Stimulated activated CD4-positive, alpha-beta T cell treated with anti-CD3 and anti-CD28 coated beads, TNF-alpha, amount 100 ng/mL, for 48 hours (primary cell): Measurements from ENCODE around the gene KRTAP3-2.

Experiments used
- DNase-seq, 3 donors: peaks; one replicate each; pipeline ENCODE4 v3.0.0-alpha.2; 2020; ENCODE audit warnings: low read depth in 3 of 3

Gene KRTAP3-2

DNA sequence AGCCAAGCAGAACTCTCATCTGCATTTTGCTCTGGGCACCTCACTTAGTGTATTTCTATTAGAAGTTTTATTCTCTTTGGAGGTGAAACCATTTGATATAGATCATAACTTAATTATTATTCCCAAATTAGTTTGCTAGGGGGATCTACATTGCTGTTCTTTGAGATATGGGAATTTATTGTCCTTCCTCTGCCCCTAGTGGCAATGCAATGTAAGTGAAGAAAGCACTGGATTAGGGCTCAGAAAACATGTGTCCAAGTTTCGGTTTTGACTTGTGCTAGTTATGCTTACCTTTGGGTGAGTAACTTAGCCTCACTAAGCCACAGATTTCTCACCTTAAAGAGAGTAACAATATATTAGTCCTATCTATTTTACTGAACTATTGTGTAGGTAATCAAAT is 35.9 kb downstream of the KRTAP3-2 start:
- DNase-seq, result no peak

DNA sequence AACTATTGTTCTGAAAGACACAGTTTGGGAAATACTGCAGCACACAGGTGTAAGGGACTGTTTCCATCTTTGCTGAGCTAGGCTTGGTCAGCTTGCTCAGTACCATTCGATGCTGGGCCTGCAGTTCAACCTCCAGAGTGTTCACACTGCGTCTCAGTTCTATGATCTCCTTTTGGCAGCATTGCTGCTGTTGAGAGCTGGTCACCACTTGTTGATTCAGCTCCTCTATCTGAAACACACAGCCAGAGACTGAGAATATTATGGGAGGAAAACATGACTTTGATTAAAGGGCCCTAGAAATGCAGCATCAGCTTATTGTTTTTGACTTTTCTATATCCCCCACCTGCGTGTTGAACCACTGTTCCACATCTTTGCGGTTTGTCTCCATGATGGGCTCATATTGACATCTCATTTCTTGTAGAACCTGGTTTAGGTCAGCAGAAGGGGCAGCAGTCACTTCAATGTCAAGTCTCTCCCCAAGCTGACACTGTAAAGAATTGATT is 37.6 kb downstream of the KRTAP3-2 start:
- DNase-seq, result no peak

DNA sequence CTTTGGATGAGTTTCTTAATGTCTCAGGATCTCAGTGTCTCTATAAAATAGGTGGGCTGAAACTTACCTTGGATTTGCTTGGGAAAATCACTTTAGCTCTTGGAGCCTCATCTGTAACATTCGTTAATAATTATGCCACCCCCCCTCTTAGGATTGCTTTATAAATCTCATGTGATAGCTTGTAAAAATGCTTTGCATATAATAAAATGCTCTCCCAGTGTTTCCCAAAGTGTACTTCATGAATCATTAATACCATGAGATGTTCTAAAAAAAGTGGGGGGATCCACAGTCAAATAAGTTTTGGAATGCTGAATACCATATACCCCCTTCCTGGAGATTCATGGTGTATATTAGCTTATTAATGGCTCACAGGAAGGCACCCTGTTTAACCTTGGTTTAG is 38.1 kb downstream of the KRTAP3-2 start:
- DNase-seq, result no peak

DNA sequence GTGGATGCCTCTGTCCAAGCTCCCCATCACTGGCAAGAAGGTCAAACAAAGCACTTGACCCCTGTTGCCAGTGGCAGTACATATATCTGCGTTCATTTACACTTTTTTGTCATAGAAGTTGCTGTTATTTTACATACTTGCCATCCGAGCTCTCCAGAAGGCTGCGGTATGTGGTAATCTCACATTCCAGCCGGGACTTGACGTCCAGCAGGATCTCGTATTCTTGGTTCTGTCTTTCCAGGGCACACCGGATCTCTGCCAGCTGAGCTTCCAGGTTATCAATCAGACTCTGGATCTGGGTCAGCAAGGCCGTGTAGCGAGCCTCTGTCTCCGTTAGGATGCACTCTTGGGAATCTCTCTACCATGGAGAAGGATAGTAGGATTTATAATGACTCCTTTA is 39.6 kb downstream of the KRTAP3-2 start:
- DNase-seq, result no peak

DNA sequence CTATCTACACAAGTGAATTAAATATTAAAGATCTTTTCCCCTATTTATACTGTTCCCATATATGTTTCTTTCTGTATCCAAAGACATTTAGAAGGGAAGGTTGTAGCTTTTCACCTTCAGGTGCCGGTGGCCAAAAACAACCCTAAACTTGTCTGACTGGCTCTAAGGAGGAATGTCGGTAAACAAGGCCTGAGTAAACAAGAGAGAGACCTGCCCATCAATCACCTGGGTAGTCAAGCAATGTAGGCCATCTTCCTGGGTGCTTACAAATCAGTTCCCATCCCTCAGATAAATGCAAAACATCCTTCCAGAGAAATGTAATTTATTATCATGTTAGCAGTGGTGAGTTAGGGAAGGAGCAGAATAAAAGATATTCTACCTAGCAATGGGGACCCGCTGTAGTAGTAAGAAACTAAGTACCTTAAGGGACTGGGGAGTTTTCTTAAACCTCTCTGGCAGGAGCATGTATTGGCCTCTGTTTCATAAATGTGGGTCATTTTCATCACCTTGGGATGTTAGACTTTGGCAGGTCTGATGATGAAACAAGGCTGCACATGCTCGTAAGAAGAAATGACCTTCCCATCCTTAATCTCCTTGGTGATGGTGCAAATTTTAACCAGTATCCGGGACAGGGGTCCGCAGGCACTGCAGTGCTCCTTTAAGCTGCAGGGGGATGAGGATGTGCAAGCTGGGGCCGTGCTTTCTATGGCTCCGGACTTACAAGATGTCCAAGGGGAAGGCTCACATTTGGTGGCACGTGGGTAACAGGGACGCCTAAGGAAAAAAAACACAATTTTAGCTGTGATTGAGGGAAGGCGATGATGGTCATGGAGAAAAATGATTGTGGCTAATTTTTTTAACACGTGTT is 41.4 kb downstream of the KRTAP3-2 start:
- DNase-seq, result no peak

DNA sequence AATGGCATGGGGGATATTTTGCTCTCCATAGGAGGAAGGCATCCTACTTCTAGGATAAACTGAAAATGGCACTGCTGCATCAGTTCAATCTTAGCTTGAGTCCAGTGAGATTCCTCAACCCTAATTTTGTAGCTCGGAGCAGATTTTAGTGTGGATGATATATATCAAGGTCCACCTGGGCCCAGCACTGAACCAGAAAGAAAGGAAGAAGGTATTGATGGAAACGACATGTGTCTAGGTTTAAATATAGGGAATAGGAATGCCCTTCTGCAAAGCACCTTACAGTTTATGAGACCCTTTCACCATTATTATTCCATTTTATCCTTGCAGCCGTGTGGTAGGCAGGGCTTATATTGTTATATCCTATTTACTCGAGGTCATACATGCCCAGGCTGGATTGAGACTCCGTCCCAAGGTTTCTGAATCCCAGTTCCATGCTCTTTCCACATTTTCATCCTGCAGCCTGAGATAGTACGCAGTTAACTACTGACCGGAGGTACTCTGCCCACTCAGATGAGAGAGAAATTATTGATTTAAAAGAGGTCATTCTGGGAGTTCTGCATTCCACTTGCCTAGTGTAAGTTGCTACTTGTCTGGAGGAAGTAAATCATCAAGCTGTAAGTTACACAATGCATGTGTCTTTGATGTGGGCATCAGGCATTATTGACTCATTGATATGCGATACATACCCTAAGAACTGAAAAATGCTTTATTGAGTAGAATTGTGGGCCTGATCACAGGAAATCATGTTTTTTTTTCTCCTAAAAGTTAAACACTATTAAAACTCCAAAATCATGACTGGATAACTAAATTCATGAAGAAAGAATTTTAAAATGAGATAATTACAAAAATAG is 43.1 kb downstream of the KRTAP3-2 start:
- no peak for DNase-seq

DNA sequence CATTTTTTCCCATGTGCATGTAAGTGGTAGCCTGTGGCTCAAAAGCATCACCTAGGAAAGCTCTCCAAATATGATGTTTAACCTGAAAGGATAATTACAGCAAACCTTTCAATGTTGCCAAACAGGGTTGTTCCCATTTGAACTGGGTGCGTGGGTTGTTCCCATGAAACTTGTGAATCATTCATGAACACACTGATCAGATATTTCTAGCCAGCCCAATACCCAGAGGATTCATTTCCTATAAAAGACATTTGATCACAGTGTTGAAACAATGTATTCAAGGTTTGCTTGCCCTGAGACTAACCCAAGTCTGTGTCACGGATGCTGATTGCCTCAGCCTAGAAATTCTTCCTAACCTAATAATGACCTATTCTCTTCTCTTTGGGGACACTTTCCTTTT is 45.8 kb downstream of the KRTAP3-2 start:
- peak in 1 of 3 donors; percentile 15 for DNase-seq

DNA sequence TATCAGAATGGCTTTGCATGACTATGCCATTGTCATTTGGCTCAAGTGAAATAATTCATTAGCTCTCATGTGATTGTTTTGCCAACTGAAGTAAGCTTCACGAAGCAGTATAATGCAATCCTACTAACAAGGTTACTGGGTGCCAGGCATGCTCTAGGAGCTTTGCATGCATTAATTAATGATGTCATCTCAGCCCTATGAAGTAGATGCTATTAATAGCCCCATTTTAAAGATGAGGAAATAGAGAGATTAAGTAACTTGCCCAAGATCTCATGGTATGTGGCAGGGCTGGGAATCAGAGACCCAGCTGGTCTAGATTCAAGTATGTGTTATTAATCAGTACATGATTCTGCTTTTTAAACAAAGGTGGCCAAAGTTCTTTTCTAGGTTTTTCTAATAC is 47.0 kb downstream of the KRTAP3-2 start:
- no peak for DNase-seq

DNA sequence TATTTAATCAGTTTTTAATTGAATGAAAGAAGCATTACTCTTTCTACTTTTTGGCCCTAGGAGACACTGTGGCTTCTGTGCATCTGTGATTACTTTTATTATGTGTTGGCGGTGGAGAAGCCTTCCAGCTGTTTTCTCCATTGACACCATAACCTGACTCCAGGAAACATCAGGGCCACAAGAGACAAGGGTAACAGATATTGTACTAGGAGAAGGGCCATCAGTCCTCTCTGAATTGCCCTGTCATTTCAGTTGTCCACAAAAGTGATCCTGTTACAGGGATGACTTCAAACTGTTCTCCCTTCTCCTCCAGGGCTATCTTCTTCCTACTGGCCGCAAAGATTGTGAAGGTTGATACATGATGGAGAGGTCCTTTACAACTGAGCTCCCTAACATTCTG is 47.6 kb downstream of the KRTAP3-2 start:
- no peak for DNase-seq

DNA sequence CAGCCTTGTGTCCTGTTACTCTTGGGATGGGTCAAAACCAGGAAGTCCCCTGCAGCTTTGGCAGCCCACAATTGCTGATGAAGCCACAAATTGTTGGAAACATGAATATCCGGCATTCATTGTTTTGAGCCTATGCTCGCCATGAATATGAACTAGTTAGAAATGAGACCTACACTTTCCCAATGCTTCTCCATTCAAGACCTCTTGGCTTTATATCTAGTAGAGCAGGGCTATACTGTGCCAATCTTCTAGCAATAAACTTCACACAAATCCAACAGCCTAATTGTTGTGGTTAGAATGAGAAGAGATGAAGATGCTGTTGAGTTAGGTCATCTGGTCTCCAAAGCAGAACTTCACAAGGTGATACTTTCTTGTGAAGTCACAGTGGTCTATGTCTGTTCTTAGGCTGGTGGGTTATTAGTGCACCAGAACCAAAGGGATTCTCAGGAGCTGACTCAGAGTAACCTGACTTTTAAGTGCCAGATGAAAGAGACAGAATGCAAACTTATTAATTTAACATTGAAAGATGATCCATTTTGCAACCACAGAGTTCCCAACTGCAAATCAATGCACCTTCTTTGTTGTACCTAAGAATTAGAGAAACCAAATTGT is 48.6 kb downstream of the KRTAP3-2 start:
- no peak for DNase-seq

DNA sequence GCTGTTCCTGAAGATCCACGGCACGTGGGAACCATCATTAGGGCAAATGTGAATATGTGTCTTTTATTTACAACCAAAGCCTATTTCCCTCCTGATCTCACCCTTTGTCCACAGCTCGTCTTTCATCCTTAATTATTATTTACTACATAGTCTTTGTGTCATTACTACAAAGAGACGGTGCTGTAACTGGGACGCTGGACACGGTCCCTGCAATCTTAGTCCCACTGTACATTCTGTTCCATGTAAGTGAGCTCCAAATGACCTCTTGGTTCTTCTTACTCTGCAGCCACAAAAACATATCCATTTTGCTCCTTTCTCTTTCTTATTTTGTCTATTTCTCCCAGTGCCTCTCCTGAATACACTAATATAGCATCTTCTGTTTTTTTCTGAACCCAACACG is 49.5 kb downstream of the KRTAP3-2 start:
- no peak for DNase-seq

DNA sequence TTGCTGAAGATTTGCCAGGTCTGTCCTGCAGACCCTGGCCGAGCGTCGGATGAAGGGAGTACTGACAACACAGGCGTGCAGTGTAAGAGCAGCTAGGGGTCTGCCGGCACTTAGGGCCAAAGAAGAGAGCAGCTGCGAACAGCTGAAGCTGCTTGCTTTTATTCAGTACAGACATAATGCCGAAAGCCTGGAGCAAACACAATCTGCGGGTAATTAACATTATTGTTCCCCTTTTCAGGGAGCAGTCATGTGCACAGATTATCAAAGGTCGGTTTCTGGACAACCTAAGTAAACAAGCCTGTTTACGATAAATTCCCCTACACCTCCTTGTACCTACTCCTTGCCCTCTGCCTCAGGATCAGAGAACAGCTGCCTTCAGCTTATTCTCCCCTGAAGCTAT is 50.3 kb downstream of the KRTAP3-2 start:
- DNase-seq, result no peak
